ENCODE measurements around the gene NR2C1. TPM values are rescaled to one million over a fixed set of nuclear protein-coding genes. Genes with fewer than 3 reads are reported as not detected.
A peak's percentile ranks its signal among the peaks of the same experiment; 100 is the strongest.

Gene NR2C1
- total and polyA plus RNA-seq, 10 of the 15 experiments (the other 5 are each of a cell fraction or from before 2014, with no cell fraction given), result 8.8 to 38.1 (median 31.3) TPM

- peaks cover 3 to 17% of the 10 kb centered on the region in 2 experiments; a peak in 3 of 4 replicates for H3K36me3 ChIP-seq (ENCODE audit: control insufficient read depth in 2 of 2, insufficient read depth in 2 of 2, low read length in 1 of 2)
- WGBS (ENCODE audit: insufficient coverage, insufficient replicate concordance, low lambda C conversion rate, missing lambda C conversion rate), result 74% methylated on average over 4 of the region's 4 CpGs
- POLR2A ChIA-PET, result interaction anchor here (0.7 kb wide), 1 partner anchor 451 kb away, joined by 4 read pairs; no protein-coding TSS in a partner anchor
- H3K79me2 ChIP-seq (ENCODE audit: control insufficient read depth, insufficient read depth, low read length), result no peaks in the 10 kb centered on the region
- H3K4me3 ChIP-seq, result no peak overlapping the region
- CTCF ChIA-PET, result interaction anchor here (0.6 to 1.0 kb wide), 2 partner anchors 13 to 807 kb away, joined by 3 to 6 read pairs; partner anchors contain the start of gene NR2C1
- ATAC-seq, result no peak
- H3K4me2 ChIP-seq (ENCODE audit: control insufficient read depth, insufficient read depth), result no peak overlapping the region
- intact Hi-C loops (cut with micrococcal nuclease; ENCODE audit: unreplicated experiment) (no loop called here), in situ Hi-C loops (cut with MboI) (no loop called here)
- H3K27ac ChIP-seq (ENCODE audit: control insufficient read depth, insufficient read depth), result no peak overlapping the region
- TF ChIP-seq RBBP5 (conservative IDR thresholded peaks at IDR 0.05) (no peak), YBX1 (IDR thresholded peaks at IDR 0.05) (no peak), FOXM1 (IDR thresholded peaks at IDR 0.05; ENCODE audit: low read depth, low read length) (no peak), KDM1A (IDR thresholded peaks at IDR 0.05; ENCODE audit: borderline replicate concordance) (no peak), HDAC2 (IDR thresholded peaks at IDR 0.05) (no peak)
- TF ChIP-seq, protein P1, sequence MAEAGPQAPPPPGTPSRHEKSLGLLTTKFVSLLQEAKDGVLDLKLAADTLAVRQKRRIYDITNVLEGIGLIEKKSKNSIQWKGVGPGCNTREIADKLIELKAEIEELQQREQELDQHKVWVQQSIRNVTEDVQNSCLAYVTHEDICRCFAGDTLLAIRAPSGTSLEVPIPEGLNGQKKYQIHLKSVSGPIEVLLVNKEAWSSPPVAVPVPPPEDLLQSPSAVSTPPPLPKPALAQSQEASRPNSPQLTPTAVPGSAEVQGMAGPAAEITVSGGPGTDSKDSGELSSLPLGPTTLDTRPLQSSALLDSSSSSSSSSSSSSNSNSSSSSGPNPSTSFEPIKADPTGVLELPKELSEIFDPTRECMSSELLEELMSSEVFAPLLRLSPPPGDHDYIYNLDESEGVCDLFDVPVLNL (IDR thresholded peaks at IDR 0.05; ENCODE audit: low read depth, low read length), result no peak
- no peaks in the 10 kb centered on the region for H3K4me1 ChIP-seq (ENCODE audit: control insufficient read depth, insufficient read depth, low read length)
- no peak for FAIRE-seq
- no peaks in the 10 kb centered on the region for H3K9me3 ChIP-seq (replicated peaks; ENCODE audit: control insufficient read depth, insufficient read depth, low read length)
- no peak for DNase-seq (ENCODE audit: low read depth, low spot score)
- no peaks in the 10 kb centered on the region for H4K20me1 ChIP-seq (ENCODE audit: control insufficient read depth, insufficient read depth)
- RAD21 ChIA-PET (ENCODE audit: unreplicated experiment), result no interaction called here
- SMC1A ChIA-PET (ENCODE audit: uncharacterized antibody, unreplicated experiment), result interaction anchor here (0.8 to 0.9 kb wide), 2 partner anchors 121 to 179 kb away, joined by 3 to 5 read pairs; no protein-coding TSS in a partner anchor
- no peaks in the 10 kb centered on the region for H3K27me3 ChIP-seq (replicated peaks in 1 of 2; ENCODE audit: control insufficient read depth in 2 of 2, insufficient read depth in 2 of 2, low read length in 1 of 2)
- H3K9ac ChIP-seq (ENCODE audit: control insufficient read depth, insufficient read depth, low read length), result no peak overlapping the region
- H2AFZ ChIP-seq (ENCODE audit: control insufficient read depth, low read depth, low read length), result no peak overlapping the region
- no TSS peak for BruUV-seq (replicated peaks)
Measured at GRCh38 chr12:95059984-95060383, 13.4 kb downstream of the NR2C1 start.

GRCh38 chr12:95057424-95057823 lies 16.0 kb downstream of the NR2C1 start:
- no peak overlapping the region for H3K9ac ChIP-seq (ENCODE audit: control insufficient read depth, insufficient read depth, low read length)
- BruUV-seq (replicated peaks), result TSS peak; percentile 35
- H3K27me3 ChIP-seq (replicated peaks in 1 of 2; ENCODE audit: control insufficient read depth in 2 of 2, insufficient read depth in 2 of 2, low read length in 1 of 2), result no peaks in the 10 kb centered on the region
- ATAC-seq (no peak), DNase-seq (ENCODE audit: low read depth, low spot score) (no peak), FAIRE-seq (no peak)
- peaks cover 3 to 14% of the 10 kb centered on the region in 2 experiments; a peak in 3 of 4 replicates for H3K36me3 ChIP-seq (ENCODE audit: control insufficient read depth in 2 of 2, insufficient read depth in 2 of 2, low read length in 1 of 2)
- H3K4me3 ChIP-seq, result no peak overlapping the region
- H3K27ac ChIP-seq (ENCODE audit: control insufficient read depth, insufficient read depth), result no peak overlapping the region
- SMC1A ChIA-PET (ENCODE audit: uncharacterized antibody, unreplicated experiment), result interaction anchor here (0.6 kb wide), 1 partner anchor 9 kb away, joined by 4 read pairs; no protein-coding TSS in a partner anchor
- no peaks in the 10 kb centered on the region for H3K9me3 ChIP-seq (replicated peaks; ENCODE audit: control insufficient read depth, insufficient read depth, low read length)
- no peaks in the 10 kb centered on the region for H4K20me1 ChIP-seq (ENCODE audit: control insufficient read depth, insufficient read depth)
- POLR2A ChIA-PET, result no interaction called here
- no peak overlapping the region for H3K4me2 ChIP-seq (ENCODE audit: control insufficient read depth, insufficient read depth)
- H3K79me2 ChIP-seq (ENCODE audit: control insufficient read depth, insufficient read depth, low read length), result no peaks in the 10 kb centered on the region
- intact Hi-C loops (cut with micrococcal nuclease; ENCODE audit: unreplicated experiment) (no loop called here), in situ Hi-C loops (cut with MboI) (no loop called here)
- H3K4me1 ChIP-seq (ENCODE audit: control insufficient read depth, insufficient read depth, low read length), result no peaks in the 10 kb centered on the region
- 98% methylated on average over 3 of the region's 3 CpGs for WGBS (ENCODE audit: insufficient coverage, insufficient replicate concordance, low lambda C conversion rate, missing lambda C conversion rate)
- CTCF ChIA-PET, result interaction anchor here (0.9 to 1.1 kb wide), 3 partner anchors 9 to 47 kb away, joined by 3 to 5 read pairs (median 3); partner anchors contain the start of gene NR2C1
- RAD21 ChIA-PET (ENCODE audit: unreplicated experiment), result no interaction called here
- no peak overlapping the region for H2AFZ ChIP-seq (ENCODE audit: control insufficient read depth, low read depth, low read length)
- TF ChIP-seq, protein P2, sequence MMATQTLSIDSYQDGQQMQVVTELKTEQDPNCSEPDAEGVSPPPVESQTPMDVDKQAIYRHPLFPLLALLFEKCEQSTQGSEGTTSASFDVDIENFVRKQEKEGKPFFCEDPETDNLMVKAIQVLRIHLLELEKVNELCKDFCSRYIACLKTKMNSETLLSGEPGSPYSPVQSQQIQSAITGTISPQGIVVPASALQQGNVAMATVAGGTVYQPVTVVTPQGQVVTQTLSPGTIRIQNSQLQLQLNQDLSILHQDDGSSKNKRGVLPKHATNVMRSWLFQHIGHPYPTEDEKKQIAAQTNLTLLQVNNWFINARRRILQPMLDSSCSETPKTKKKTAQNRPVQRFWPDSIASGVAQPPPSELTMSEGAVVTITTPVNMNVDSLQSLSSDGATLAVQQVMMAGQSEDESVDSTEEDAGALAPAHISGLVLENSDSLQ (IDR thresholded peaks at IDR 0.05), result no peak
- TF ChIP-seq, protein P3, sequence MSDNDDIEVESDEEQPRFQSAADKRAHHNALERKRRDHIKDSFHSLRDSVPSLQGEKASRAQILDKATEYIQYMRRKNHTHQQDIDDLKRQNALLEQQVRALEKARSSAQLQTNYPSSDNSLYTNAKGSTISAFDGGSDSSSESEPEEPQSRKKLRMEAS (IDR thresholded peaks at IDR 0.05; ENCODE audit: low read depth, low read length), result no peak
- TF ChIP-seq SMAD5 (IDR thresholded peaks at IDR 0.05; ENCODE audit: low read depth) (no peak), CEBPB (IDR thresholded peaks at IDR 0.05; ENCODE audit: borderline replicate concordance in 1 of 2, low read depth in 2 of 2, low read length in 2 of 2) (no peak), IRF4 (IDR thresholded peaks at IDR 0.05; ENCODE audit: low read depth, low read length) (no peak), EZH2 (IDR thresholded peaks at IDR 0.05; ENCODE audit: borderline replicate concordance, control insufficient read depth, low read depth, low read length) (no peak)
- TF ChIP-seq, protein P4, sequence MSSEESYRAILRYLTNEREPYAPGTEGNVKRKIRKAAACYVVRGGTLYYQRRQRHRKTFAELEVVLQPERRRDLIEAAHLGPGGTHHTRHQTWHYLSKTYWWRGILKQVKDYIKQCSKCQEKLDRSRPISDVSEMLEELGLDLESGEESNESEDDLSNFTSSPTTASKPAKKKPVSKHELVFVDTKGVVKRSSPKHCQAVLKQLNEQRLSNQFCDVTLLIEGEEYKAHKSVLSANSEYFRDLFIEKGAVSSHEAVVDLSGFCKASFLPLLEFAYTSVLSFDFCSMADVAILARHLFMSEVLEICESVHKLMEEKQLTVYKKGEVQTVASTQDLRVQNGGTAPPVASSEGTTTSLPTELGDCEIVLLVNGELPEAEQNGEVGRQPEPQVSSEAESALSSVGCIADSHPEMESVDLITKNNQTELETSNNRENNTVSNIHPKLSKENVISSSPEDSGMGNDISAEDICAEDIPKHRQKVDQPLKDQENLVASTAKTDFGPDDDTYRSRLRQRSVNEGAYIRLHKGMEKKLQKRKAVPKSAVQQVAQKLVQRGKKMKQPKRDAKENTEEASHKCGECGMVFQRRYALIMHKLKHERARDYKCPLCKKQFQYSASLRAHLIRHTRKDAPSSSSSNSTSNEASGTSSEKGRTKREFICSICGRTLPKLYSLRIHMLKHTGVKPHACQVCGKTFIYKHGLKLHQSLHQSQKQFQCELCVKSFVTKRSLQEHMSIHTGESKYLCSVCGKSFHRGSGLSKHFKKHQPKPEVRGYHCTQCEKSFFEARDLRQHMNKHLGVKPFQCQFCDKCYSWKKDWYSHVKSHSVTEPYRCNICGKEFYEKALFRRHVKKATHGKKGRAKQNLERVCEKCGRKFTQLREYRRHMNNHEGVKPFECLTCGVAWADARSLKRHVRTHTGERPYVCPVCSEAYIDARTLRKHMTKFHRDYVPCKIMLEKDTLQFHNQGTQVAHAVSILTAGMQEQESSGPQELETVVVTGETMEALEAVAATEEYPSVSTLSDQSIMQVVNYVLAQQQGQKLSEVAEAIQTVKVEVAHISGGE (CRISPR knock-in tag; IDR thresholded peaks at IDR 0.05), result no peak

Measured in GM12878 (cell line).